Tibial nerve (tissue), 3 donors: Measurements from ENCODE around the gene RPTOR.

ENCODE experiments used
- CTCF ChIP-seq, 5 experiments: fragments of 200-600 bp in 3 of 5; fragments of 450-650 bp in 2 of 5; sonication (generic) in 3 of 5; IDR thresholded peaks; one replicate each; pipeline ENCODE4 v1.5.1; 2016 to 2019; ENCODE audit warnings: antibody characterized with exemption in 5 of 5, mild to moderate bottlenecking in 3 of 5, moderate library complexity in 2 of 5
- POLR2A ChIP-seq, 2 donors: fragments of 450-650 bp; IDR thresholded peaks; one replicate each; pipeline ENCODE4 v1.6.1; 2017; ENCODE audit warnings: antibody characterized with exemption in 2 of 2, mild to moderate bottlenecking in 2 of 2, moderate library complexity in 2 of 2

- TF ChIP-seq CTCF (IDR thresholded peaks at IDR 0.05) (no peak), POLR2A (IDR thresholded peaks at IDR 0.05) (no peak)
These were observed 220.8 kb downstream of the RPTOR start for GRCh38 chr17:80765241-80765961.
